Measurements from ENCODE around the gene FBXO34. TPM values are rescaled to one million over a fixed set of nuclear protein-coding genes. Genes with fewer than 3 reads are reported as not detected.
A peak's percentile ranks its signal among the peaks of the same experiment; 100 is the strongest.

FBXO34 gene
- total RNA-seq, 1 donor from 2014 or later, result 32.4 TPM

GRCh38 chr14:55243813-55244212 is 27.4 kb upstream of the FBXO34 start:
- H3K9me3 Mint-ChIP-seq (ENCODE audit: low read depth), result no peaks in the 10 kb centered on the region
- H3K27ac Mint-ChIP-seq, result peak overlapping the region; percentile 47
- H3K4me3 Mint-ChIP-seq (ENCODE audit: low read depth), result no peak overlapping the region
- no peaks in the 10 kb centered on the region for H3K36me3 Mint-ChIP-seq (ENCODE audit: insufficient read depth)
- H3K27me3 Mint-ChIP-seq, result peaks cover 53% of the 10 kb centered on the region
- TF ChIP-seq, protein P1, sequence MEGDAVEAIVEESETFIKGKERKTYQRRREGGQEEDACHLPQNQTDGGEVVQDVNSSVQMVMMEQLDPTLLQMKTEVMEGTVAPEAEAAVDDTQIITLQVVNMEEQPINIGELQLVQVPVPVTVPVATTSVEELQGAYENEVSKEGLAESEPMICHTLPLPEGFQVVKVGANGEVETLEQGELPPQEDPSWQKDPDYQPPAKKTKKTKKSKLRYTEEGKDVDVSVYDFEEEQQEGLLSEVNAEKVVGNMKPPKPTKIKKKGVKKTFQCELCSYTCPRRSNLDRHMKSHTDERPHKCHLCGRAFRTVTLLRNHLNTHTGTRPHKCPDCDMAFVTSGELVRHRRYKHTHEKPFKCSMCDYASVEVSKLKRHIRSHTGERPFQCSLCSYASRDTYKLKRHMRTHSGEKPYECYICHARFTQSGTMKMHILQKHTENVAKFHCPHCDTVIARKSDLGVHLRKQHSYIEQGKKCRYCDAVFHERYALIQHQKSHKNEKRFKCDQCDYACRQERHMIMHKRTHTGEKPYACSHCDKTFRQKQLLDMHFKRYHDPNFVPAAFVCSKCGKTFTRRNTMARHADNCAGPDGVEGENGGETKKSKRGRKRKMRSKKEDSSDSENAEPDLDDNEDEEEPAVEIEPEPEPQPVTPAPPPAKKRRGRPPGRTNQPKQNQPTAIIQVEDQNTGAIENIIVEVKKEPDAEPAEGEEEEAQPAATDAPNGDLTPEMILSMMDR (IDR thresholded peaks at IDR 0.05; ENCODE audit: unreplicated experiment), result no peak
- no peak for DNase-seq (ENCODE audit: low spot score, unreplicated experiment)
- peaks cover 7% of the 10 kb centered on the region for H3K4me1 Mint-ChIP-seq (ENCODE audit: low read depth)

DNA sequence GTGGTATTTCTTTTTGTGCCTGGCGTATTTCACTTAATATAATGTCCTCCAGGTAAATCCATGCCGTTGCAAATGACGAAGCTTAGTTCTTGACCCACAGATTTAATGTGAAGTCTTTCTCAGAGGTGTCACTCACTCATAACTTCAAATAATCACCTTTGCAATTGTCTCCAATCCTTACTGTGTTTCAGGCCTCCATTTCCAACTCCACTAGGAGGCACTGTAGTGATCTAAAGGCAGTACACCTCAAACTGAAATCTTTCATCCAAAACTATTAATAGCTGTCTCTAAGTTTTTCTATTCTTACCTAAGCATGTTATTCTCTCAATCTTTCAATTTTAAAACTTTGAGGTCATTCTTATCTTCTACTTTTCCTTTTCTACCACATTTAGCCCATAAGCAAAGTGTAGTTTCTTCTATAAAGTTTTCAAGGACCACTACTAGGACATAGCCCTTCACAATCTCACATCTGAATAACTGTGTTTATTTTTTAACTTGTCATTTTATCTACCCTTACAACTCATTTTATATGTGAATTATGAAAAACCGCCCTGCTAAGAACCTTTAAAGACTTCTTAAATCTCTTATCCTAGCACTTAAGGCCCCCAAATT is 25.5 kb upstream of the FBXO34 start:
- Mint-ChIP-seq H3K27ac (no peak overlapping the region), H3K4me1 (ENCODE audit: low read depth) (peaks cover 7% of the 10 kb centered on the region), H3K27me3 (peaks cover 38% of the 10 kb centered on the region), H3K4me3 (ENCODE audit: low read depth) (no peak overlapping the region), H3K36me3 (ENCODE audit: insufficient read depth) (no peaks in the 10 kb centered on the region), H3K9me3 (ENCODE audit: low read depth) (no peaks in the 10 kb centered on the region)
- no peak for DNase-seq (ENCODE audit: low spot score, unreplicated experiment)
- TF ChIP-seq, protein P1 (IDR thresholded peaks at IDR 0.05; ENCODE audit: unreplicated experiment), result peak; percentile 60

GRCh38 chr14:55248411-55248810 is 22.8 kb upstream of the FBXO34 start:
- peaks cover 19% of the 10 kb centered on the region for H3K27me3 Mint-ChIP-seq
- no peaks in the 10 kb centered on the region for H3K9me3 Mint-ChIP-seq (ENCODE audit: low read depth)
- H3K4me1 Mint-ChIP-seq (ENCODE audit: low read depth), result no peaks in the 10 kb centered on the region
- no peak for DNase-seq (ENCODE audit: low spot score, unreplicated experiment)
- no peak overlapping the region for H3K27ac Mint-ChIP-seq
- H3K36me3 Mint-ChIP-seq (ENCODE audit: insufficient read depth), result no peaks in the 10 kb centered on the region
- TF ChIP-seq, protein P1 (IDR thresholded peaks at IDR 0.05; ENCODE audit: unreplicated experiment), result no peak
- no peak overlapping the region for H3K4me3 Mint-ChIP-seq (ENCODE audit: low read depth)

- Mint-ChIP-seq H3K4me1 (ENCODE audit: low read depth) (no peaks in the 10 kb centered on the region), H3K27me3 (peaks cover 18% of the 10 kb centered on the region), H3K36me3 (ENCODE audit: insufficient read depth) (no peaks in the 10 kb centered on the region), H3K4me3 (ENCODE audit: low read depth) (no peak overlapping the region), H3K9me3 (ENCODE audit: low read depth) (no peaks in the 10 kb centered on the region), H3K27ac (no peak overlapping the region)
- TF ChIP-seq, protein P1 (IDR thresholded peaks at IDR 0.05; ENCODE audit: unreplicated experiment), result no peak
- DNase-seq (ENCODE audit: low spot score, unreplicated experiment), result no peak
Observed at GRCh38 chr14:55249423-55249822, 21.8 kb upstream of the FBXO34 start.

DNA sequence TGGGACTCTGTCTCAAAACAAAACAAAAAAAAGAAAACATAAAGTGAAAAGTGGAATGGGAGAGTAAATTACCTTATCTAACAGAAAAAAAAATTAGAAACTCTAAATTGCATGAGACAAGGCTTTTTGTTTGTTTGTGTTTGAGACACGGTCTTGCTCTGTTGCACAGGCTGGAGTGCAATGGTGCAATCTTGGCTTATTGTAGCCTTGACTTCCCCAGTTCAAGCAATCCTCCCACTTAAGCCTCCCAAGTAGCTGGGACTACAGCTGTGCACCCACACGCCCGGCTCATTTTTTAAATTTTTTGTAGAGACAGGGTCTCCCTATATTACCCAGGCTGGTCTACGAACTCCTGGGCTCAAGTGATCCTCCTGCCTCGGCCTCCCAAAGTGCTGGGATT is 17.9 kb upstream of the FBXO34 start:
- Mint-ChIP-seq H3K27me3 (peaks cover 12% of the 10 kb centered on the region), H3K27ac (no peak overlapping the region), H3K4me3 (ENCODE audit: low read depth) (no peak overlapping the region), H3K36me3 (ENCODE audit: insufficient read depth) (no peaks in the 10 kb centered on the region), H3K9me3 (ENCODE audit: low read depth) (no peaks in the 10 kb centered on the region), H3K4me1 (ENCODE audit: low read depth) (peaks cover 2% of the 10 kb centered on the region)
- DNase-seq (ENCODE audit: low spot score, unreplicated experiment), result no peak
- TF ChIP-seq, protein P1 (IDR thresholded peaks at IDR 0.05; ENCODE audit: unreplicated experiment), result no peak
